Measurements from ENCODE around the gene STK24. TPM values are rescaled to one million over a fixed set of nuclear protein-coding genes. Genes with fewer than 3 reads are reported as not detected.

Gene STK24
- total RNA-seq, 6 donors from 2014 or later, result 51.3 to 89.8 (median 78.6) TPM

DNA sequence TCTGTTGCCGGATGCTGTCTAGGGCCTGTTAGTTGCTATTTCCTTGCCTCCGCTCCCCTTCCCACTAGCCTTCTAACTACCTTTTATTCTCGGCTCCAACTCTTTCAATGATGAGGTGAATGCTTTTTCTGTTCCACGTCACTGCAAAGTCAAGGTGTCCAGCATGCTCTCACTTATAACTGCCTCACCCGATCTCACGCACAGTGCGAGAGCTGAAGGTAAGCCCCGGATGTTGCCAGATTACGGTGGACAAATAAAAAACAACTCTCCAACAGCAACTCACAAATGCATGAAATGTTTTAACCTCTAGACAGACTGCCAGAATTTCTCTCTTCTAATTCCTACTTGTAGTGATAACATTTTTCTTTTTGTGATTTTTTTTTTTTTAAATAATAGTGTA is 169.9 kb downstream of the STK24 start:
- ATAC-seq (ENCODE audit: low FRiP score in 2 of 2) (no peak), DNase-seq (no peak)
- Histone ChIP-seq H3K4me1 (peaks cover 0 to 14% (median 4%) of the 10 kb centered on the region in 4 donors), H3K9me3 (no peaks in the 10 kb centered on the region), H3K27me3 (no peaks in the 10 kb centered on the region), H3K36me3 (peaks cover 0 to 14% (median 0%) of the 10 kb centered on the region in 4 donors), H3K27ac (no peak overlapping the region), H3K4me3 (no peak overlapping the region)
- TF ChIP-seq POLR2AphosphoS5 (IDR thresholded peaks at IDR 0.05) (no peak), POLR2A (IDR thresholded peaks at IDR 0.05) (no peak), EP300 (IDR thresholded peaks at IDR 0.05) (no peak)
- TF ChIP-seq, protein P1, sequence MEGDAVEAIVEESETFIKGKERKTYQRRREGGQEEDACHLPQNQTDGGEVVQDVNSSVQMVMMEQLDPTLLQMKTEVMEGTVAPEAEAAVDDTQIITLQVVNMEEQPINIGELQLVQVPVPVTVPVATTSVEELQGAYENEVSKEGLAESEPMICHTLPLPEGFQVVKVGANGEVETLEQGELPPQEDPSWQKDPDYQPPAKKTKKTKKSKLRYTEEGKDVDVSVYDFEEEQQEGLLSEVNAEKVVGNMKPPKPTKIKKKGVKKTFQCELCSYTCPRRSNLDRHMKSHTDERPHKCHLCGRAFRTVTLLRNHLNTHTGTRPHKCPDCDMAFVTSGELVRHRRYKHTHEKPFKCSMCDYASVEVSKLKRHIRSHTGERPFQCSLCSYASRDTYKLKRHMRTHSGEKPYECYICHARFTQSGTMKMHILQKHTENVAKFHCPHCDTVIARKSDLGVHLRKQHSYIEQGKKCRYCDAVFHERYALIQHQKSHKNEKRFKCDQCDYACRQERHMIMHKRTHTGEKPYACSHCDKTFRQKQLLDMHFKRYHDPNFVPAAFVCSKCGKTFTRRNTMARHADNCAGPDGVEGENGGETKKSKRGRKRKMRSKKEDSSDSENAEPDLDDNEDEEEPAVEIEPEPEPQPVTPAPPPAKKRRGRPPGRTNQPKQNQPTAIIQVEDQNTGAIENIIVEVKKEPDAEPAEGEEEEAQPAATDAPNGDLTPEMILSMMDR (IDR thresholded peaks at IDR 0.05), result no peak
- 86 to 88% methylated on average over 9 of the region's 9 CpGs for WGBS, 2 donors

DNA sequence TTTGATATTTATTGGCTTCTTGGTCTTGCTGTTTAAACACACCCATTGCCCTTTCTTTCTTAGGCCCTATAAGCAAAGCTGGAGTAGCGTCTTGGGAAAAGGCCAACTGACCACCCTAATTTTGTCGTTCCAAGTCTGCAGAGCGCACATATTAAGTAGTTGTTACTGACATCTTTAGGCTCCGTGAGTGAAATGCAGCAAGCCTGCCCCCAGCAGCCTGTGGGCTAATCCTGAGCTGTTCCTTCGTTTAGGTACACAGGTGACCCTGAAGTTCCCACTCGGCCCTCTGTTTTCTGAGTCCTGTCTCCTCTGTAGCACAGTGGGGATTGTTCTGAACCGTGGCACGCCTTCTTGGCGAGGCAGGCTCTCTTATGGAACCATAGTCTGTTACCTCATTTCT is 170.5 kb downstream of the STK24 start:
- no peak for ATAC-seq (ENCODE audit: low FRiP score in 2 of 2)

DNA sequence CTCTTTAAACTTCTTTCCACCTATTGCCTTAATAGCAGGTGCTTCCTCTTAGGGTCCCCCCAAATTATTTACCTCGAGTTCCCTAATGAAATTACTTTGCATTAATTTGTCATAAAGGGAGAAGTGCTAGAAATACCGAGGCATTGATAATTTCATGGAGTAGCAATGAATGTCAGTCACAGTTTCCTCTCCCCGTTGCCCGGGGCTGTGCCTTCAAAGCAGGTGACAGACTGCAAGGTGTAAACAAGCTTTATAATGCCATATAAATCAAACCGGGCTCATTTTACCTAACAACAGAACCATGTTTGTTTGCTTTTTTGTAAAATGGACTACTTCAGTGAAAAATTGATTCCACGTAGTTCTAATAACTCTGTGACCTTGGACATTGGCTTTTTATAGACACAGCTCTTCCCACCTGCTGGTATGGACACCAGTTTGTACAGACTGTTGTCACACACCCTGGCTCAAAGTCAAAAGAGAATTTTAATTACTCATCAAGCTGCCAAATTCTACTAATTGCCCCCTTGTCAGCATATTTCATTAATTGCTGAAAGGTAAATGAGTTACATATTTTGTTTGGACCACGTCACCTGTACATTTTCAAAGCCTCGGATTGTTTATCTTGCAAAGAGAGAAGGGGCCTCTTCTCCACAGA is 171.1 kb downstream of the STK24 start:
- 59 to 67% methylated on average over 8 of the region's 8 CpGs for WGBS, 2 donors
- TF ChIP-seq, protein P1 (IDR thresholded peaks at IDR 0.05), result no peak
- no peak for TF ChIP-seq EP300 (IDR thresholded peaks at IDR 0.05)
- TF ChIP-seq POLR2AphosphoS5 (IDR thresholded peaks at IDR 0.05), result no peak
- no peak for TF ChIP-seq POLR2A (IDR thresholded peaks at IDR 0.05)
- no peak for DNase-seq
- H3K4me3 ChIP-seq, result no peak overlapping the region
- no peaks in the 10 kb centered on the region for H3K9me3 ChIP-seq
- H3K36me3 ChIP-seq, result peaks cover 0 to 14% (median 0%) of the 10 kb centered on the region in 4 donors
- peaks cover 0 to 14% (median 0%) of the 10 kb centered on the region in 4 donors for H3K4me1 ChIP-seq
- no peaks in the 10 kb centered on the region for H3K27me3 ChIP-seq
- no peak overlapping the region for H3K27ac ChIP-seq
- no peak for ATAC-seq (ENCODE audit: low FRiP score in 2 of 2)

More for the DNA sequence above, 170.5 kb downstream of the STK24 start:
- TF ChIP-seq POLR2A (IDR thresholded peaks at IDR 0.05) (no peak), POLR2AphosphoS5 (IDR thresholded peaks at IDR 0.05) (no peak), EP300 (IDR thresholded peaks at IDR 0.05) (no peak)
- TF ChIP-seq, protein P1 (IDR thresholded peaks at IDR 0.05), result no peak
- H3K4me1 ChIP-seq, result peaks cover 0 to 14% (median 2%) of the 10 kb centered on the region in 4 donors
- H3K27ac ChIP-seq, result no peak overlapping the region
- no peaks in the 10 kb centered on the region for H3K9me3 ChIP-seq
- no peak overlapping the region for H3K4me3 ChIP-seq
- WGBS, 2 donors, result 80 to 81% methylated on average over 9 of the region's 9 CpGs
- DNase-seq, result no peak
- H3K36me3 ChIP-seq, result peaks cover 0 to 14% (median 0%) of the 10 kb centered on the region in 4 donors
- H3K27me3 ChIP-seq, result no peaks in the 10 kb centered on the region

DNA sequence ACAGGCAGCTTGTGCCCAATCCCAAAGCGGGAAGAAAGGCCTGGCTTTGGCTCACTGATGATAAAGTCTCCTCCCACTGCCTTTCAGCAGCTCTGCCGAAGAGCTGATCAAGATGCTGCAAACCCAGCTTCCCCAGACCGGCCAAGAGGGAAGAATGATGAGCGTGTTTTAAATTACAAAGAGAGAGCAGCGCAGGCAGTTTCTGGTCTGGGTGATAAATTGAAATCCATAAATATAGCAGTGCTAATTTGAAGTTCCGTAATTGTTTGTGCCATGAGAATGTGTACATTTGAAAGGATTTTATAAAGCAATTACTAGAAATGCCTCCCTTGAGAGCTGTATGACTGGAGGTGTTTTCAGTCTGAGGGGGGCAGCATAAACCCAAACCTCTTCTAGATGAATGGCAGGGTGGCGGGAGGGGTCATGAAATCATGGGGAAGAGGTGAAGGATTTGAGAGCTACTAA is 171.8 kb downstream of the STK24 start:
- H3K27ac ChIP-seq, result no peak overlapping the region
- DNase-seq, result no peak

DNA sequence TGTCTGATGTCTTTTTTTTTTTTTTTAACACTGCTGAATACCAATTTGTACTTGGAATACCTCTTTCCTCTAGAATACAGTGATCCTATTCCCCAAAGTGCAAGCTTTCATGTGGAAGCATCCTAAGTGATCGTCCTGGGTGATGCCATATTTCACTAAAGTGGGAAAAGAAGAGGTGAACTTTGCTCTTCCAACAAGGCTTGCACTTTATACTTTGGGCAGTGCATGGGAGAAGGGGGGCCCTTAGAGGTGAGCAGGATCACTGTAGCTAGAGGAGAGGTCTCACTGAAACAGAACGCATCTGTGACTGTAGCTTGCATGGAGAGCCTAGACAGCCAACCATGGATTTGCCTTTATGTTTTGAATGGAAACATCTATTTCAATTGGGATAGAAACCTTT is 173.8 kb downstream of the STK24 start:
- no peak for ATAC-seq (ENCODE audit: low FRiP score in 2 of 2)
- Histone ChIP-seq H3K4me1 (peaks cover 0 to 14% (median 0%) of the 10 kb centered on the region in 4 donors), H3K9me3 (no peaks in the 10 kb centered on the region), H3K4me3 (no peak overlapping the region), H3K27ac (no peak overlapping the region), H3K27me3 (no peaks in the 10 kb centered on the region), H3K36me3 (peaks cover 0 to 14% (median 0%) of the 10 kb centered on the region in 4 donors)
- no peak for DNase-seq
- WGBS, 2 donors, result 93 to 95% methylated on average over 2 of the region's 2 CpGs
- TF ChIP-seq, protein P1 (IDR thresholded peaks at IDR 0.05), result no peak
- no peak for TF ChIP-seq POLR2A (IDR thresholded peaks at IDR 0.05)

More for the DNA sequence above, 171.8 kb downstream of the STK24 start:
- no peak overlapping the region for H3K4me3 ChIP-seq
- H3K27me3 ChIP-seq, result no peaks in the 10 kb centered on the region
- peaks cover 0 to 14% (median 0%) of the 10 kb centered on the region in 4 donors for H3K36me3 ChIP-seq
- 54 to 67% methylated on average over 7 of the region's 7 CpGs for WGBS, 2 donors
- H3K4me1 ChIP-seq, result peaks cover 0 to 14% (median 0%) of the 10 kb centered on the region in 4 donors
- no peaks in the 10 kb centered on the region for H3K9me3 ChIP-seq
- TF ChIP-seq EP300 (IDR thresholded peaks at IDR 0.05), result no peak
- no peak for ATAC-seq (ENCODE audit: low FRiP score in 2 of 2)

Data from upper lobe of left lung (tissue), 6 donors.